Measurements from ENCODE around the gene CLTC.

The CLTC gene

GRCh38 chr17:59722623-59723022 is 102.9 kb downstream of the CLTC start:
- DNase-seq (ENCODE audit: extremely low read depth in 1 of 2, low read depth in 1 of 2): no peak

DNA sequence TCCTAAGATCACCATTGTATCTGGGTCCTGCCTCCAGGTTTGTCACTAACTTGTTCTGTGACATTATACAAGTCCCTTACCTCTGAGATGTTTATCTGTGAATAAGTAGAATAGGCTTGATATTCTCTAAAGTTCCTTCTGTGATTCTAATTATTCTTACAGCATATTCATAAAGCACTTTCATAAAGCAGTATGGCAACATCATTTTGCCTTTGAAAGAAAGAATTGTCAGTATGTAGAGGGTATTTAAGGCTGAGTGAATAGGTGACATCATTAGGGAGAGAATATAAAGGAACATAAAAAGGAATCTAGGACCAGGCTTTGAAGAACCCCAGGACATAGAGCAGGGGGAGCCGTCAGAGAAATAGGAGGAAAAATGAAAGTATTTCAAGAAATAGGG is 103.3 kb downstream of the CLTC start:
- no peak for DNase-seq (ENCODE audit: extremely low read depth in 1 of 2, low read depth in 1 of 2)

DNA sequence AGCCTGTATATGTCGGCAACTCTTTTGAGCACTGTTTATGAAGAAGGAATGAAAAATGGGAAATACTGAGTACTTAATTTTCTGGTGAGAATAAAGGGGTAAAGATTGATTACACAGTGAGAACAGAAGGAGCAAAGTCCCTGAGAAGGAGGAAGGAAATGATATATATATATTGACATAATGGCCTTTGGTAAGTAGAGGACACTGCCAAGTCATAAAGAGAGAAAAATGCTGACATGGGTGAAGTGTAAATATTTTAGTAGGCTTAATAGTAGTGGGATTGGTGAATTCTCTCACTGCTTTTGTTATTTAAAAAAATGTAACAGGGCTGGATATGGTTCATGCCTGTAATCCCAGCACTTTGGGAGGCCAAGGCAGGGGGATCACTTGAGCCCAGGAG is 103.9 kb downstream of the CLTC start:
- no peak for DNase-seq (ENCODE audit: extremely low read depth in 1 of 2, low read depth in 1 of 2)

- no peak for DNase-seq (ENCODE audit: extremely low read depth in 1 of 2, low read depth in 1 of 2)
Measured at GRCh38 chr17:59725691-59726090, 106.0 kb downstream of the CLTC start.

DNA sequence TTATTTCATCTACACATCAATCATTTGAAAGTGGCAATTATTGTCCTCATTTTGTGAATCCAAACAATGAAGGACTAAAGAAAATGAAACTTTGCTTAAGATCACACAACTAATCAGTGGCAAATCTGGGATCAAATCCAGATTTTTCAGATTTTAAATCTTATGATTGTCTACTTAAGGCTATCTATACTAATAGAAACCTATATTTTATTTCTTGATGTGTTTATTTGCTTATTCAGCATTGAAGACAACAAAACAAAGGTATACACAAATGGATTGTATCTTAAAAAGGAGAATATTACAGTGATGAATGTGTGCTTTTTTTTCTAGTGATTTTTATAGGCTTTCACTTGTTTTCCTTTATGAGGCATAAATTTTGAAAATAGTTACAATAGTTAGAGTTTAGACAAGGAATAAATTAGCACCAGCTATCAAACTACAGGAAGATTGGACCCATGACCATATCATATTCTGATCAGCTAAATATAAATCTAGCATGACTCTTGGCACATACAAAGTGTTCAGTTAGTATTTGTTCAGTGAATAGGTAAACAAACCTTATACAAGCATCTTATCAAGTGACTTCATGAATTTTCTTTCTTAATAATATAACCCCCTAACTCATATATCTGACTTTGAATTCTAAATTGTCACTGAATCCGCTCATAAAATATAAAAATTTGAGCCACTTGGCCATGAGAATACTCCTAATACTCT is 108.3 kb downstream of the CLTC start:
- DNase-seq (ENCODE audit: extremely low read depth in 1 of 2, low read depth in 1 of 2): no peak

- no peak for DNase-seq (ENCODE audit: extremely low read depth in 1 of 2, low read depth in 1 of 2)
Measured at GRCh38 chr17:59730268-59730834, 110.7 kb downstream of the CLTC start.

DNA sequence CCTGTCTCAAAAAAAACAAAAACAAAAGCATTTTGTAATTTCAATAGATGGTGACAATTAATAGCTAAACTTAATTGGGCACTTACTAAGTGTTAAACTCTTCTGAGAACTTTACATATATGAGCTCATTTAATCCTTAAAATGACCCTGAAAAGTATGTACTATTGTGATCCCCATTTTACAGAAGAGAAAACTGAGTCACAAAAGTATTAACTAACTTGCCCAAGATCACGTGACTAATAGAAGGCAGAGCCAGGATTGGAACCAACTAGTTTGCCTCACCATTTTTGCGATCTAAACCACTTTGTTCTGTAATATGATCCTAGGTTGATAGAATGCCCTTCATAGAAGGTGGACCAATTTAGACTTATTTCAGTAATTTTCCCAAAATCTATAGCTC is 114.0 kb downstream of the CLTC start:
- no peak for DNase-seq (ENCODE audit: extremely low read depth in 1 of 2, low read depth in 1 of 2)

DNA sequence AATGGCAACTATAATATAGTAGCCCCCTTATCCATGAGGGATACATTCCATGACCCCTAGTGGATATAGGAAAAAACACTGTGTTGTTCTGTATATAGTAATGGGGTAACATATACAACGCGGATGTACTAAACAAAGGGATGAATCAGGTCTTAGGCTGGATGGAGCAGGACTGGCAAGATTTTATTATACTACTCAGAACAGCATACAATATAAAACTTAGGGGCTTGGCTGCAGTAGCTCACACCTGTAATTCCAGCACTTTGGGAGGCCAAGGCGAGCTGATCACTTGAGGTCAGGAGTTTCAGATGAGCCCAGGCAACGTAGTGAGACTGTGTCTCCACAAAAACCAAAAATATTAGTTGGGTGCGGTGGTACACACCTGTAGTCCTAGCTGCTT is 114.5 kb downstream of the CLTC start:
- DNase-seq (ENCODE audit: extremely low read depth in 1 of 2, low read depth in 1 of 2): no peak

- DNase-seq (ENCODE audit: extremely low read depth in 1 of 2, low read depth in 1 of 2): no peak
Measured at GRCh38 chr17:59737324-59737723, 117.6 kb downstream of the CLTC start.

DNA sequence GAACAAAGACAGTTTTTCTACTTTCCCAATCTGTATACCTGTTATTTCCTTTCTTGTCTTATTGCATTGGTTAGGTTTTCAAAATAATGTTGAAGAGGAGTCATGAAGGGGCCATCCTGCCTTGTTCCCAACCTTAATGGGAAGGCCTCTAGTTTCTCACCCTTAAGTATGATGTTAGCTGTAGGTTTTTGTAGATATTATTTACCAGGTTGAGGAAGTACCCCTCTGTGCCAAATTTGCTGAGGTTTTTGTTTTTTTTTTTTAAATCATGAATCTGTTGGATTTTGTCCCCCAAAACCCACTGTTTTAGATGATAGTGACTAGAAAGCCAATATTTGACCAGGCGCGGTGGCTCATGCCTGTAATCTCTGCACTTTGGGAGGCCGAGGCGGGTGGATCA is 124.1 kb downstream of the CLTC start:
- no peak for DNase-seq (ENCODE audit: extremely low read depth in 1 of 2, low read depth in 1 of 2)

DNA sequence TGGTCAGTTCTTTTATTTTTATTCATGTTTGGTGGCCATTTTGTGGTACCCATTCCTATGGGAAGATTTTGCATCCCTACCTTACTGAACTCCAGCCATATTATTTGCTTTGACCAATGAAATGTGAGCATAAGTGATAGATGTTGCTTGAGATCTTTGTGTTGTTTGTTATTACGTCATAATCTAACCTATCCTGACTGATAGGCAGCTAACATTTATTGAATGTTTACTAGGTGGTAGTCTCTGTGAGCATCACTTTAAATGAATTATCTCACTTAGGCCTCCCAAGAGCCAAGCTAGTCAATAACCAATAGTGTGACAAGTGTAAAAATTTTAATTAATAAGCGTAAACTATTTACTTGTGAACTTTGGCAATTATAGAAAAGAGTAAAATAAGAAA is 125.3 kb downstream of the CLTC start:
- no peak for DNase-seq (ENCODE audit: extremely low read depth in 1 of 2, low read depth in 1 of 2)

Measured in stimulated activated CD8-positive, alpha-beta memory T cell treated with anti-CD3 and anti-CD28 coated beads, Interleukin-7, amount 100 ng/mL, for 48 hours (primary cell).